GM12878 (cell line): ENCODE measurements around the gene TLE2. TPM values are rescaled to one million over a fixed set of nuclear protein-coding genes. Genes with fewer than 3 reads are reported as not detected.

Experiments used
- ATAC-seq: fragments of 200-7000 bp; cut with Tn5 transposase; 3 replicates; pipeline ENCODE4 v1.9.1; 2020; ENCODE audit warnings: mild to moderate bottlenecking, moderate library complexity
- BruUV-seq: library from RNA; stranded (reverse); fragments of 400-500 nt; replicated peaks from 2 replicates; lab custom pipeline; 2021; lab: Mats Ljungman, UMichigan
- CTCF ChIA-PET: fragments of 300-600 bp; sonication (Branson Sonifier 250); formaldehyde crosslinking; extraction: SDS; loops from one replicate; lab custom pipeline; 2021; ENCODE audit warnings: inconsistent platforms; lab: Yijun Ruan, JAX
- POLR2A ChIA-PET: fragments of 350-600 bp; formaldehyde crosslinking; extraction: SDS; loops from one replicate; lab custom pipeline; 2021; ENCODE audit warnings: inconsistent platforms; lab: Charles Lee
- RAD21 ChIA-PET: fragments of 300-600 bp; sonication (Branson Sonifier 250); formaldehyde crosslinking; loops from one replicate; lab custom pipeline; 2023; ENCODE audit warnings: antibody characterized with exemption; ENCODE audit not compliant: unreplicated experiment; lab: Charles Lee
- SMC1A ChIA-PET: fragments of 300-600 bp; sonication (Branson Sonifier 250); formaldehyde crosslinking; loops from one replicate; lab custom pipeline; 2023; ENCODE audit not compliant: unreplicated experiment, uncharacterized antibody; lab: Charles Lee
- DNase-seq: peaks from one replicate; pipeline ENCODE4 v3.0.0-alpha.2; 2011; ENCODE audit warnings: low read depth, low spot score
- FAIRE-seq: peaks from 3 replicates; lab custom pipeline; 2011; peaks lifted over from hg19 to GRCh38; lab: Jason Lieb, UNC
- H2AFZ ChIP-seq: 2 replicates; pipeline ENCODE4 v1.6.0; 2011; ENCODE audit warnings: low read depth, low read length, control low read depth; ENCODE audit not compliant: control insufficient read depth
- H3K27ac ChIP-seq: 2 replicates; pipeline ENCODE4 v1.5.1; 2011; ENCODE audit warnings: control low read depth; ENCODE audit not compliant: control insufficient read depth, insufficient read depth
- H3K27me3 ChIP-seq, 2 experiments: replicated peaks in 1 of 2; 2 replicates each; pipeline versions ENCODE4 v1.6.0 to v1.6.1; 2011; ENCODE audit warnings: low read length in 1 of 2; ENCODE audit not compliant: control insufficient read depth in 2 of 2, insufficient read depth in 2 of 2
- H3K36me3 ChIP-seq, 2 experiments: 2 replicates each; pipeline ENCODE4 v1.5.1; 2011; ENCODE audit warnings: low read length in 1 of 2; ENCODE audit not compliant: control insufficient read depth in 2 of 2, insufficient read depth in 2 of 2
- H3K4me1 ChIP-seq: 2 replicates; pipeline ENCODE4 v1.6.1; 2011; ENCODE audit warnings: mild to moderate bottlenecking, low read length, moderate library complexity, mixed read lengths; ENCODE audit not compliant: control insufficient read depth, insufficient read depth
- H3K4me2 ChIP-seq: 2 replicates; pipeline ENCODE4 v1.6.0; 2011; ENCODE audit warnings: control low read depth; ENCODE audit not compliant: control insufficient read depth, insufficient read depth
- H3K4me3 ChIP-seq: fragments of 200-600 bp; sonication (generic); 2 replicates; pipeline ENCODE4 v1.5.1; 2016
- H3K79me2 ChIP-seq: 2 replicates; pipeline ENCODE4 v1.6.0; 2011; ENCODE audit warnings: low read length; ENCODE audit not compliant: control insufficient read depth, insufficient read depth
- H3K9ac ChIP-seq: 2 replicates; pipeline ENCODE4 v1.8.0; 2011; ENCODE audit warnings: low read length, control low read depth, mixed read lengths; ENCODE audit not compliant: control insufficient read depth, insufficient read depth
- H3K9me3 ChIP-seq: replicated peaks from 3 replicates; pipeline ENCODE4 v1.5.1; 2011; ENCODE audit warnings: mild to moderate bottlenecking, low read length; ENCODE audit not compliant: control insufficient read depth, insufficient read depth
- H4K20me1 ChIP-seq: 2 replicates; pipeline ENCODE4 v1.6.0; 2011; ENCODE audit not compliant: control insufficient read depth, insufficient read depth
- HDGF ChIP-seq: fragments of 450-650 bp; IDR thresholded peaks from 2 replicates; pipeline ENCODE4 v1.6.1; 2016; ENCODE audit warnings: antibody characterized with exemption
- IRF4 ChIP-seq: IDR thresholded peaks from 2 replicates; pipeline ENCODE4 v1.6.1; 2011; ENCODE audit warnings: low read depth, low read length
- JUND ChIP-seq: IDR thresholded peaks from 2 replicates; pipeline ENCODE4 v1.6.1; 2012; ENCODE audit warnings: low read depth, mild to moderate bottlenecking, low read length, improper control_type of control experiment, moderate library complexity
- MEF2A ChIP-seq: IDR thresholded peaks from 2 replicates; pipeline ENCODE4 v1.6.1; 2011; ENCODE audit warnings: low read depth, mild to moderate bottlenecking, low read length, moderate library complexity; ENCODE audit not compliant: insufficient read depth
- MXI1 ChIP-seq: fragments of 150-350 bp; IDR thresholded peaks from 2 replicates; pipeline ENCODE4 v1.6.1; 2011; ENCODE audit warnings: low read depth, mild to moderate bottlenecking, inconsistent platforms, low read length, improper control_type of control experiment
- PBX3 ChIP-seq: IDR thresholded peaks from 2 replicates; pipeline ENCODE4 v1.6.1; 2011; ENCODE audit warnings: mild to moderate bottlenecking, low read depth, low read length, moderate library complexity; ENCODE audit not compliant: insufficient replicate concordance
- PRDM15 ChIP-seq: fragments of 450-650 bp; formaldehyde crosslinking; IDR thresholded peaks from 2 replicates; pipeline ENCODE4 v1.4.0; 2020; ENCODE audit warnings: mild to moderate bottlenecking, moderate library complexity
- RB1 ChIP-seq: fragments of 450-650 bp; formaldehyde crosslinking; IDR thresholded peaks from 2 replicates; pipeline ENCODE4 v1.6.1; 2017; ENCODE audit warnings: mild to moderate bottlenecking, borderline replicate concordance
- RELA ChIP-seq: fragments of 450-650 bp; IDR thresholded peaks from 2 replicates; pipeline ENCODE4 v1.8.0; 2014; ENCODE audit warnings: borderline replicate concordance; ENCODE audit not compliant: partially characterized antibody
- SIN3A ChIP-seq: IDR thresholded peaks from 2 replicates; pipeline ENCODE4 v1.6.1; 2012; ENCODE audit warnings: low read depth, low read length, improper control_type of control experiment
- SMAD5 ChIP-seq: IDR thresholded peaks from 2 replicates; pipeline ENCODE4 v1.6.1; 2016; ENCODE audit warnings: antibody characterized with exemption, low read depth
- STAT1 ChIP-seq: fragments of 450-650 bp; conservative IDR thresholded peaks from 2 replicates; pipeline ENCODE4 v1.6.1; 2014; ENCODE audit warnings: antibody characterized with exemption, mild to moderate bottlenecking
- SUZ12 ChIP-seq: fragments of 200-600 bp; sonication (generic); IDR thresholded peaks from one replicate; pipeline ENCODE4 v1.6.1; 2018; ENCODE audit warnings: antibody characterized with exemption, mild to moderate bottlenecking; ENCODE audit not compliant: unreplicated experiment
- TBL1XR1 ChIP-seq: IDR thresholded peaks from 2 replicates; pipeline ENCODE4 v1.6.1; 2012; ENCODE audit warnings: low read depth, low read length, improper control_type of control experiment
- USF2 ChIP-seq: IDR thresholded peaks from 2 replicates; pipeline ENCODE4 v1.6.1; 2011; ENCODE audit warnings: low read depth, low read length, improper control_type of control experiment, borderline replicate concordance
- ZNF274 ChIP-seq: IDR thresholded peaks from one replicate; pipeline ENCODE4 v1.8.0; 2011; ENCODE audit not compliant: insufficient read length, insufficient read depth
- WGBS: methylation state at CpG from one replicate; pipeline ENCODE4 v1.1.6; 2016; ENCODE audit warnings: low lambda C conversion rate; ENCODE audit not compliant: insufficient replicate concordance, insufficient coverage; ENCODE audit errors: missing lambda C conversion rate; 5-methylcytosine and 5-hydroxymethylcytosine counted together
- in situ Hi-C: fragments of 300-500 bp; cut with MboI; formaldehyde crosslinking; loops from 9 replicates; pipeline ENCODE4 v1.14.3; 2018; ENCODE audit warnings: mixed read lengths
- intact Hi-C: fragments of 100-400 bp; cut with micrococcal nuclease; formaldehyde crosslinking; loops from one replicate; pipeline ENCODE4 v1.14.2; 2022; ENCODE audit not compliant: unreplicated experiment
- polyA plus RNA-seq, 11 experiments: library from polyadenylated mRNA; depleted of rRNA in 4 of 11; unstranded in 6 of 11; stranded (reverse) in 5 of 11; fragments of >200 nt; fragmentation: Nextera tagmentation in 4 of 11; fragmentation: Illumina TruSeq in 1 of 11; extraction: Ambion mirVana in 4 of 11; extraction: Trizol in 1 of 11; gene quantifications; 1 replicate in 1 of 11; 2 replicates in 10 of 11; pipeline versions ENCODE4 v1.2.1 to v1.2.3, GENCODE V29; 2011 to 2016; ENCODE audit warnings: inconsistent platforms in 2 of 11, missing spikeins in 2 of 11, low read depth in 1 of 11
- total RNA-seq, 4 experiments: library from RNA; depleted of rRNA in 3 of 4; stranded (reverse); fragments of >200 nt in 3 of 4; fragmentation: Illumina TruSeq in 1 of 4; extraction: Trizol in 1 of 4; gene quantifications; 2 replicates each; pipeline versions ENCODE4 v1.2.1 to v1.2.3, GENCODE V29; 2013 to 2021

TLE2 gene
- total and polyA plus RNA-seq, 10 of the 15 experiments (the other 5 are each of a cell fraction or from before 2014, with no cell fraction given) = 0.05 to 0.21 (median 0.11) TPM; not detected in 5

GRCh38 chr19:3041327-3041726 is 12.2 kb upstream of the TLE2 start:
- no peak for FAIRE-seq
- Histone ChIP-seq H3K27ac (no peak overlapping the region), H4K20me1 (no peaks in the 10 kb centered on the region), H3K36me3 (no peaks in the 10 kb centered on the region), H3K9ac (no peak overlapping the region), H2AFZ (no peak overlapping the region), H3K27me3 (no peaks in the 10 kb centered on the region), H3K4me3 (no peak overlapping the region), H3K9me3 (no peaks in the 10 kb centered on the region), H3K4me1 (peaks cover 8% of the 10 kb centered on the region; the same call in 1 of the 2 replicates), H3K4me2 (no peak overlapping the region), H3K79me2 (no peaks in the 10 kb centered on the region)
- intact Hi-C loops = no loop called here
- no peak for ATAC-seq
- SMC1A ChIA-PET = no interaction called here
- POLR2A ChIA-PET = no interaction called here
- RAD21 ChIA-PET = no interaction called here
- BruUV-seq = no TSS peak
- WGBS = 57% methylated on average over 12 of the region's 12 CpGs
- TF ChIP-seq PBX3 = no peak
- no peak for TF ChIP-seq MEF2A
- TF ChIP-seq HDGF = no peak
- no peak for TF ChIP-seq JUND
- no peak for TF ChIP-seq TBL1XR1
- no peak for TF ChIP-seq SMAD5
- no peak for TF ChIP-seq ZNF274
- no peak for TF ChIP-seq SUZ12
- no peak for TF ChIP-seq IRF4
- TF ChIP-seq MXI1 = no peak
- no peak for TF ChIP-seq RB1
- TF ChIP-seq PRDM15 (CRISPR knock-in tag) = no peak
- TF ChIP-seq STAT1 = no peak
- no peak for TF ChIP-seq RELA
- TF ChIP-seq SIN3A = no peak
- no peak for TF ChIP-seq USF2
- in situ Hi-C loops = no loop called here
- CTCF ChIA-PET = no interaction called here
- no peak for DNase-seq
